Trophoblast cell (in vitro differentiated cells and primary cell): Measurements from ENCODE around the gene PLA2G4D.

Source experiments
- DNase-seq, 2 donors: peaks; one replicate each; pipeline ENCODE4 v3.0.0-alpha.2; 2016
- H2AFZ ChIP-seq: 2 replicates; pipeline ENCODE4 v1.6.1; 2013; ENCODE audit warnings: low read length, moderate library complexity, mild to moderate bottlenecking; ENCODE audit not compliant: insufficient read depth, poor library complexity
- H2AK5ac ChIP-seq: 2 replicates; pipeline ENCODE4 v1.6.1; 2013; ENCODE audit warnings: mild to moderate bottlenecking, low read length
- H2BK120ac ChIP-seq: 2 replicates; pipeline ENCODE4 v1.6.1; 2013; ENCODE audit warnings: low read length, mild to moderate bottlenecking, moderate library complexity; ENCODE audit not compliant: insufficient read depth, poor library complexity
- H2BK12ac ChIP-seq: 2 replicates; pipeline ENCODE4 v1.6.1; 2013; ENCODE audit warnings: mild to moderate bottlenecking, low read length, moderate library complexity
- H2BK5ac ChIP-seq: 2 replicates; pipeline ENCODE4 v1.6.1; 2013; ENCODE audit warnings: low read length, low read depth, moderate library complexity, mild to moderate bottlenecking; ENCODE audit not compliant: poor library complexity
- H3K14ac ChIP-seq: 2 replicates; pipeline ENCODE4 v1.6.1; 2013; ENCODE audit warnings: mild to moderate bottlenecking, low read length
- H3K18ac ChIP-seq: 2 replicates; pipeline ENCODE4 v1.6.1; 2013; ENCODE audit warnings: mild to moderate bottlenecking, low read length
- H3K23ac ChIP-seq: 2 replicates; pipeline ENCODE4 v1.6.1; 2013; ENCODE audit warnings: low read length
- H3K27ac ChIP-seq: 2 replicates; pipeline ENCODE4 v1.5.1; 2013; ENCODE audit warnings: low read depth, mild to moderate bottlenecking, inconsistent platforms, low read length, moderate library complexity
- H3K27me3 ChIP-seq: 2 replicates; pipeline ENCODE4 v1.6.1; 2013; ENCODE audit warnings: inconsistent platforms, mild to moderate bottlenecking, low read length, moderate library complexity; ENCODE audit not compliant: insufficient read depth
- H3K36me3 ChIP-seq, 2 experiments: 1 replicate in 1 of 2; 2 replicates in 1 of 2; pipeline ENCODE4 v1.6.1; 2013; ENCODE audit warnings: low read length in 2 of 2, mild to moderate bottlenecking in 2 of 2, moderate library complexity in 1 of 2; ENCODE audit not compliant: insufficient read depth in 2 of 2, control insufficient read depth in 1 of 2
- H3K4ac ChIP-seq: 2 replicates; pipeline ENCODE4 v1.6.1; 2013; ENCODE audit warnings: low read depth, mild to moderate bottlenecking, low read length, moderate library complexity
- H3K4me1 ChIP-seq, 2 experiments: 1 replicate in 1 of 2; 2 replicates in 1 of 2; pipeline ENCODE4 v1.6.1; 2013; ENCODE audit warnings: low read length in 2 of 2, mild to moderate bottlenecking in 2 of 2, moderate library complexity in 1 of 2; ENCODE audit not compliant: insufficient read depth in 2 of 2, control insufficient read depth in 1 of 2
- H3K4me2 ChIP-seq: 2 replicates; pipeline ENCODE4 v1.6.1; 2013; ENCODE audit warnings: inconsistent platforms, mild to moderate bottlenecking, low read length, moderate library complexity
- H3K4me3 ChIP-seq: 2 replicates; pipeline ENCODE4 v1.5.1; 2013; ENCODE audit warnings: mild to moderate bottlenecking, low read depth, low read length, inconsistent platforms
- H3K79me1 ChIP-seq: one replicate; pipeline ENCODE4 v1.6.1; 2013; ENCODE audit warnings: low read length
- H3K79me2 ChIP-seq: 2 replicates; pipeline ENCODE4 v1.6.1; 2013; ENCODE audit warnings: low read length, mild to moderate bottlenecking; ENCODE audit not compliant: control insufficient read depth, insufficient read depth, poor library complexity
- H3K9ac ChIP-seq: 2 replicates; pipeline ENCODE4 v1.6.1; 2013; ENCODE audit warnings: mild to moderate bottlenecking, low read length
- H3K9me3 ChIP-seq: 2 replicates; pipeline ENCODE4 v1.6.1; 2013; ENCODE audit warnings: low read depth, mild to moderate bottlenecking, control low read depth, inconsistent platforms, low read length; ENCODE audit not compliant: insufficient read depth
- H4K12ac ChIP-seq: 2 replicates; pipeline ENCODE4 v1.6.1; 2013; ENCODE audit warnings: low read depth, mild to moderate bottlenecking, low read length, moderate library complexity
- H4K8ac ChIP-seq: 2 replicates; pipeline ENCODE4 v1.6.1; 2013; ENCODE audit warnings: low read depth, mild to moderate bottlenecking, low read length, moderate library complexity
- H4K91ac ChIP-seq: one replicate; pipeline ENCODE4 v1.6.1; 2013; ENCODE audit warnings: low read depth, mild to moderate bottlenecking, low read length, moderate library complexity
- WGBS: extraction: QIAGEN DNeasy Blood & Tissue Kit; methylation state at CpG from one replicate; pipeline ENCODE4 v1.1.7; 2013; ENCODE audit warnings: missing lambda C conversion rate; ENCODE audit not compliant: insufficient read length, insufficient coverage; ENCODE audit errors: extremely low coverage; 5-methylcytosine and 5-hydroxymethylcytosine counted together

Gene PLA2G4D

DNA sequence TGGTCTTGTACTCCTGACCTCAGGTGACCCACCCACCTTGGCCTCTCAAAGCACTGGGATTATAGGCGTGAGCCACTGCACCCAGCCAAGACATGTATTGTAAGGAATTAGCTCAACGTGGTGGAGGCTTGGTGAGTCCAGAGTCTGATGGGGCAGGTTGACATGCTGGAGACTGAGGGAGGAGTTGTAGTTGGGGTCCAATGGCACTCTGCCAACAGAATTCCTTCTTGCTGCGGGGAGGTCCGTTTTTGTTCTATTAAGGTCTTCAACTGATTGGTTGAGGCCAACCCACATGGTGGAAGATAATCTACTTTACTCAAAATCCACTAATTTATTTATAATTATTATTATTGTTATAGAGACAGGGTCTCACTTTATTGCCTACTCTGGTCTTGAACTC, 30.1 kb downstream of the PLA2G4D start:
- H3K79me1 ChIP-seq: no peaks in the 10 kb centered on the region
- no peak overlapping the region for H3K4me2 ChIP-seq
- no peak overlapping the region for H2AFZ ChIP-seq
- H3K4me3 ChIP-seq: no peak overlapping the region
- no peak overlapping the region for H4K12ac ChIP-seq
- no peak overlapping the region for H2BK5ac ChIP-seq
- H2AK5ac ChIP-seq: no peak overlapping the region
- H3K9me3 ChIP-seq: no peaks in the 10 kb centered on the region
- no peak overlapping the region for H3K23ac ChIP-seq
- H3K4me1 ChIP-seq: peaks cover 0 to 1% of the 10 kb centered on the region in 2 experiments
- DNase-seq: no peak
- no peaks in the 10 kb centered on the region for H3K27me3 ChIP-seq
- H3K27ac ChIP-seq: no peak overlapping the region
- no peak overlapping the region for H2BK12ac ChIP-seq
- WGBS: no CpG with 5 or more reads among the region's 4 CpGs
- no peak overlapping the region for H3K4ac ChIP-seq
- no peak overlapping the region for H3K18ac ChIP-seq
- H2BK120ac ChIP-seq: no peak overlapping the region
- no peak overlapping the region for H3K9ac ChIP-seq
- no peak overlapping the region for H4K8ac ChIP-seq
- H3K36me3 ChIP-seq: no peaks in the 10 kb centered on the region
- H3K79me2 ChIP-seq: no peaks in the 10 kb centered on the region
- no peak overlapping the region for H4K91ac ChIP-seq
- H3K14ac ChIP-seq: no peak overlapping the region

DNA sequence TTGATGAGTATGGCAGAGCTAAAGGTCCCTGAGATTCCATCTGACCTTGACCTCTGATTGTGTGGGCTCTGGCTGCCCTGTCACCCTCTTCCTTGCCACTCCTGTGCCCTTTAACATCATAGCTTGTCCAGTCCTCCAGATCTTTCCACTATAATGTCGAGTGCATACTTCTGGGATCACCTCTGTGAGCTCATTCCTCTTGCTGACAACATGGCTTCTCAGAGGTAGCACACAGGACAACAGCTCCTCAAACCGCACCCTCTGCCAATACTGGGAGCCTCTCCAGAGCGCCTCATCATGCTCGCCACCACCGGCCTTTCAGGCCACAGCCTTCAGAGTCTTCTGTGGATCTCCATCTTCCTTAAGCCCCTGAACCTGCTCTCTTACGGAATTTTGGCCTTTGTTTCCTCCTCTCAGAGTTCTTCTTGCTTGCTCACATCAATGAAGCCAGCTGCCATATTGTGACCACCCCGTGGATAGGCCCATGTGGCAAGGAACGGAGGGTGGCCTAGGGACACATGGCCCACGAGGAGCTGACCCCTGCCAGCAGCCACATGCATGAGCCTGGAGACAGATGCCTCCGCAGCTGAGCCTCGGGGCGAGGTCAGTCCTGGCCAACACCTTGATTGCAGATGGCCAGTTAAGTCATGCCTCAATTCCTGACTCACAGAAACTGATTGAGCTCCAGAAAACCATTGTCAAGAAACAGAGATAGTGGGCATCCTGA, 31.1 kb downstream of the PLA2G4D start:
- no peak overlapping the region for H3K14ac ChIP-seq
- no peak overlapping the region for H4K12ac ChIP-seq
- no peak overlapping the region for H3K9ac ChIP-seq
- H3K4me3 ChIP-seq: no peak overlapping the region
- no peak overlapping the region for H3K18ac ChIP-seq
- H3K4ac ChIP-seq: no peak overlapping the region
- H3K4me2 ChIP-seq: no peak overlapping the region
- H3K79me1 ChIP-seq: no peaks in the 10 kb centered on the region
- DNase-seq: no peak
- no peak overlapping the region for H2AFZ ChIP-seq
- no peaks in the 10 kb centered on the region for H3K9me3 ChIP-seq
- no peaks in the 10 kb centered on the region for H3K27me3 ChIP-seq
- no peak overlapping the region for H2BK12ac ChIP-seq
- H3K36me3 ChIP-seq: no peaks in the 10 kb centered on the region
- H2BK5ac ChIP-seq: no peak overlapping the region
- no peak overlapping the region for H3K27ac ChIP-seq
- no peaks in the 10 kb centered on the region for H3K79me2 ChIP-seq
- H3K4me1 ChIP-seq: peaks cover 0 to 1% of the 10 kb centered on the region in 2 experiments
- H3K23ac ChIP-seq: no peak overlapping the region
- H2BK120ac ChIP-seq: no peak overlapping the region
- no peak overlapping the region for H2AK5ac ChIP-seq
- no peak overlapping the region for H4K8ac ChIP-seq
- H4K91ac ChIP-seq: no peak overlapping the region
- WGBS: no CpG with 5 or more reads among the region's 12 CpGs

DNA sequence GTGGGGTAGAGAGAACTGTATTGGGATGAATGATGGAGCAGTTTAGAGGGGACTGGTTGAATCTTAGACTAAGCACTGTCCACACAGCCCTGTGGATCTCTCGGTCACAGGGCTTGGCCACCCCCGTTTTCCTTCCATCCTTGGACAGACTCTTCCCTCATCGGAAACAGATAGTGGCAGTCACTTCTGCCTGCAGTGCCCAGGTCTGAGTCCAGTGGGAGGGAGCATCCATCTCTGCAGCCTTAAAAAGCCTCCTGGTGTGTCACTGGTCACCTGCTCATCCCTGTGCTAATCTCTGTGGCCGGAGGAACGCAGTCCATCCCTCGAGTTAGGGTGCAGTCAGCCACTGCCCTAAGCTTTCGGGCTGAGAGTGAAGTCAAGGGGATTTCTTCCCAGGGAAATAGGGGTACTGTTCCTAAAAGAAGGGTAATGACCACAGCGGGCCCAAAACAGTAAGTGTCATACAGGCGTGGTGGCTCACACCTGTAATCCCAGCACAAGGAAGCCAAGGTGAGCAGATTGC, 32.0 kb downstream of the PLA2G4D start:
- no CpG with 5 or more reads among the region's 9 CpGs for WGBS
- H3K79me2 ChIP-seq: no peaks in the 10 kb centered on the region
- no peaks in the 10 kb centered on the region for H3K36me3 ChIP-seq
- H3K9ac ChIP-seq: peak overlapping the region; percentile 54
- no peak overlapping the region for H3K4me3 ChIP-seq
- H3K79me1 ChIP-seq: peaks cover 2% of the 10 kb centered on the region
- no peaks in the 10 kb centered on the region for H3K27me3 ChIP-seq
- no peak overlapping the region for H2BK5ac ChIP-seq
- no peak overlapping the region for H3K18ac ChIP-seq
- H4K8ac ChIP-seq: no peak overlapping the region
- peaks cover 0 to 4% of the 10 kb centered on the region in 2 experiments for H3K4me1 ChIP-seq
- no peak overlapping the region for H3K23ac ChIP-seq
- no peak overlapping the region for H4K91ac ChIP-seq
- no peak overlapping the region for H3K4me2 ChIP-seq
- no peak overlapping the region for H2BK12ac ChIP-seq
- no peaks in the 10 kb centered on the region for H3K9me3 ChIP-seq
- H4K12ac ChIP-seq: no peak overlapping the region
- no peak overlapping the region for H3K4ac ChIP-seq
- H3K14ac ChIP-seq: no peak overlapping the region
- H2AFZ ChIP-seq: no peak overlapping the region
- no peak overlapping the region for H2AK5ac ChIP-seq
- H2BK120ac ChIP-seq: no peak overlapping the region
- H3K27ac ChIP-seq: no peak overlapping the region
- no peak for DNase-seq

DNA sequence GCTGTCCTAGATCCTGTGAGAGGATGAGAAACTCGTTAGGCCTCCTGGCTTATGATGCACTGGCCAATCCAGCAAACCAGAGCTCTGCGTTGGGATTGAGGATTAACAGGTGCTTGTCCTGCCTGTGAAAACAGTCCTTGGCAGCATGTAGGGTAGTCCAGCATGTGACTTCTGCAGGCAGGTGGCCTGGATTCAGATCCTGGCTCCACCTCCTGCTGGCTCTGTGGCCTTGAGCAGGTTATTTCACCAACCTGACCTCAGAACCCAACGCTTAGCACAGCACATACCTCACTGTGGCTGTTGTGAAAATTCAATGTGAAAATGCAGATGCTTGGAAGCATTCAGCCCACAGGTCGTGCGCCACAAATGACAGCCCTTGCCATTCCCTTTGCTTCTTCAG, 33.6 kb downstream of the PLA2G4D start:
- no peak overlapping the region for H3K4ac ChIP-seq
- H2AFZ ChIP-seq: no peak overlapping the region
- H3K27ac ChIP-seq: no peak overlapping the region
- H3K4me1 ChIP-seq: peaks cover 0 to 7% of the 10 kb centered on the region in 2 experiments
- DNase-seq: no peak
- H3K36me3 ChIP-seq: no peaks in the 10 kb centered on the region
- H3K79me1 ChIP-seq: peaks cover 2% of the 10 kb centered on the region
- H2BK5ac ChIP-seq: no peak overlapping the region
- H2AK5ac ChIP-seq: no peak overlapping the region
- no peaks in the 10 kb centered on the region for H3K9me3 ChIP-seq
- H3K4me3 ChIP-seq: no peak overlapping the region
- H3K79me2 ChIP-seq: no peaks in the 10 kb centered on the region
- H3K14ac ChIP-seq: no peak overlapping the region
- H2BK120ac ChIP-seq: no peak overlapping the region
- H3K9ac ChIP-seq: no peak overlapping the region
- no peak overlapping the region for H4K12ac ChIP-seq
- WGBS: no CpG with 5 or more reads among the region's 5 CpGs
- no peak overlapping the region for H3K4me2 ChIP-seq
- no peaks in the 10 kb centered on the region for H3K27me3 ChIP-seq
- no peak overlapping the region for H2BK12ac ChIP-seq
- no peak overlapping the region for H4K91ac ChIP-seq
- no peak overlapping the region for H3K18ac ChIP-seq
- H4K8ac ChIP-seq: no peak overlapping the region
- no peak overlapping the region for H3K23ac ChIP-seq
